GM18870 (cell line): ENCODE measurements around the gene PTPRU.
"Not testable (repeated sequence)": the region's sequence is repeated elsewhere in the genome, so short reads cannot be mapped to it uniquely, and the experiment has no call there.

ENCODE experiments used
- ATAC-seq: cut with Tn5 transposase; IDR thresholded peaks from one replicate; pipeline ENCODE4 v1.9.1; 2021; ENCODE audit warnings: moderate library complexity; ENCODE audit not compliant: unreplicated experiment

Gene PTPRU

GRCh38 chr1:29221296-29221695, 15.0 kb upstream of the PTPRU start:
- ATAC-seq, result no peak

GRCh38 chr1:29222260-29222659, 14.1 kb upstream of the PTPRU start:
- ATAC-seq, result not testable (repeated sequence)

- ATAC-seq, result no peak
Observed at GRCh38 chr1:29222686-29223085, 13.6 kb upstream of the PTPRU start.

DNA sequence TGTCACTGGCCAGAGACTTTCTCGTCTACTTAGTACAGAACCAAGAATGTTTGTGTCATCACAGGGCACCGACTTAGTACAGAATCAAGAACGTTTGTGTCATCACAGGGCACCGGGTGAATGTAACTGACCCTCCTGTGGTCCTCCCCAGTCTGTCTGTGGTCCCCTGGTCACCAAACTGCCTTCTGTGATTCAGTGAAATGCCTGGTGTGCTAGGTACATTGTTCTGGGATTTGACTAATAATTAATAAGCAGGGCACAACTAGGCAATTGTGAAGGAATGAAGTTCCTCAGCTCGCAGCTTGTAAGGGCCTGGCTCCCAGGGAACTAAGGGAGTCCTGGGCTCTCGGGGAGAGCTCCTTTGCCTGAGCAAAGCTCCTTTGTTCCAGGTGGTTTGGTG, 12.8 kb upstream of the PTPRU start:
- no peak for ATAC-seq

GRCh38 chr1:29224356-29224837, 11.9 kb upstream of the PTPRU start:
- ATAC-seq, result no peak

DNA sequence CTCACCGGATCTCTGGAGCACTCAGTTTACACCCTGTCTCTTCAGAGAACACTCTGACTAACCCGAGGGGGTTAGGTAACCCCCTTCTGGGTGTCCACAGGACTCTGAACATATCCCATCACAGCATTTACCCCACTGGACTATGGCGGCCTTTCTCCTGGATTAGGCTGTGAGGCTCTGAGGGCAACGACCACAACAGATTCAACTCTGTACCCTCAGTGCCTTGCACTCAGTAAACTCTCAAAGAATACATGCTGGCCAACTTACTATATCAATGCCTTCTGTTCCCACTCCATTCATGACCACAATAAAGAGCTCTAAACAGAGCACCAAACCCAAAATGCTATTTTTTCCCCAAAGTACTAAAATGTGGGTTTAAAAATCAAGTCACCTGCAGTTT, 11.0 kb upstream of the PTPRU start:
- ATAC-seq, result no peak

DNA sequence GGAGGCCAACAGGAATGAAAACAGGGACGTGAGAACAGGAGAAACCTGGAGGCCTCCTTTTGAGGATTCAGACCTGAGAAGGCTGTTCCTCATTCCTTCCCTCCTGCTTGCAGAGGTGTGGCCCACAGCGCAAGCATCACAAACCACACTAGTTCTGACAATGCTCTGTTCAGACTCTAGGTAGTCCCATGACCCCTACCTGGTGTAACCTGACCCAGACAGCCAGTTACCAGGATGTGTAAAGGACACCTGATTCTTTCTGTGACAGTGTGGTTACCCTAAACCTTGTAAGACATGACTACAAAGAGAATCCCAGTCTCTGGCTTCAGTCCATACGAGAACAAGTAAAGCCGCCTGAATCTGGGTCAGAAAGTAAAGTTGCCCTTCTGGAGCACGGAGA, 8.8 kb upstream of the PTPRU start:
- no peak for ATAC-seq

DNA sequence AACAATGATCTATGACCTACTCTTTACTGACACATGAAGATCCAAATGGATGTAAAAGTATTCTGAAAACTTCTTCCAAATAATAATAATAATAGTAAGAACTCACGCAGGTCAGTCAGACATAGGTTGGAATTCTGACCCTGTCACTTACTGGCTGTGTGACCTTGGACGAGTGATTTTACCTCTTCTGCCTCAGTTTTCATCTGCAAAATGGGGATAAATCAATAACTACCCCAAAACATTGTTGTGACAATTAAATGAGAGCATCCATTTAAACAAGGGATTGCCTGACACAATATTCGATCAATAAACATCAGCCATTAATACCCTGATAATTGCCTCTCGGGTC, 6.1 kb upstream of the PTPRU start:
- ATAC-seq, result no peak

DNA sequence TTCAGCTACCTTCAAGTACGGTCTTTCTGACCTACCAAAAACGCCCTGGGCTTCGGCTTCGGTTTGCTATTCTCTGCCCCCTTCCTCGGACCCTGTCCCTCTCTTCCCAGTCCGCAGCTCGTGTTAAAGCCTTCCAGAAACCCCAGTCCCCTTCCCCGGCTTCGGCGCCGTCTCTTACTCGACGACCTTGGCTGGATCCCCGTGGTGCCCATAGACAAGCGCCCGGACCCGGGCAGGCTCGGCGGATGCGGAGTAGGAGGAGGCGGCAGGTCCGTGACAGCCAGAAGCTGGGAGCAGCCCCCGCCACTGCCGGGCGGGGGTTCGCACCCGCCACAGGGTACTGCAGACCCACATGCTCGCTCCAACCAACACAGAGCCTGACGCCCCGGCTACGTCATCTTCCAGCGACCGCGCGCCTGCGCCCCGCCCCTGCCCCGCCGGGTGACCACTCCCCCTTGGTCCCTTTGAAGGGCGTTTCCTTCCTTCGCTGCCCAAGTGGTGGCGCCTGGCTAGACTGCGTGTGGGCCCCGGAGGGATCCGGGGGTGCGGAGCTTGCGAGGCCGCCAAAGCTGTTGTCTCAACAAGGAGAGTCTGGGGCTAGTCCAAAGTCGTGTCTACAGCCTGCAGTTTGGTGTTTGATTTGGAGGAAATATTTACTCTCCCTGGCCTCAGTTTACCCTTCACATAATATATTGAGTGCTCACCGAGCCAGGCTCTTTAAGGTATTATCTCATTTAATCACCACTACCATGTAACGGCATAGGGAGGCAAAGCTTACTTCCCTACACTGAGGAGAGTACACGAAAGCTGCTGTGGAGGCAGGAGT, 5.6 kb upstream of the PTPRU start, which contains the start of gene MECR:
Gene MECR (minus strand): TSS at position 382 of the 826 bp plus-strand sequence. CDS start 28 bp downstream, at position 354.
- no peak for ATAC-seq

GRCh38 chr1:29232387-29232786, 3.9 kb upstream of the PTPRU start:
- no peak for ATAC-seq

GRCh38 chr1:29233693-29234092, 2.6 kb upstream of the PTPRU start:
- no peak for ATAC-seq

GRCh38 chr1:29234471-29234870, 1.9 kb upstream of the PTPRU start:
- ATAC-seq, result no peak

- not testable (repeated sequence) for ATAC-seq
Observed at GRCh38 chr1:29234881-29235280, 1.4 kb upstream of the PTPRU start.

DNA sequence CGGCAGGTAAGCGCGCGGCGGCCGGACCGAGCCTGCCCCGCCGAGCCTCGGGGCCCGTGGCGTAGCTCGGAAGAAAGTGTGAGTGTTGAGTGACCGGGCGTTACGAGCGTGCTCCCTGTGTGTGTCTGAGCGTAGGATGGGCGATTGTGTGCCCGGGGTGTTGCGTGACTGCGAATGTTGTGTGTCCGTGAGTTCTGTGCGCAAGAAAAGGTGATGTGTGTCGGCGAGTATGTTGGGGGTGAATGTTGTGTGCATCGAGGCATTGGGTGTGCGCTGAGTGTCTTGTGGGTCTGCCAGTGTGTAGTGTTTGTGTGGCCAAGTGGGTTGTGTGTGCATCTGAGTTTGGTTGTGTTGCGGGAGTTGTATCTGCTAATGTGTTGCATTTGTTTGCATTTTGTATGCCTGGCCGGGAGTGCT, 398 bp downstream of the PTPRU start:
- ATAC-seq, result no peak

DNA sequence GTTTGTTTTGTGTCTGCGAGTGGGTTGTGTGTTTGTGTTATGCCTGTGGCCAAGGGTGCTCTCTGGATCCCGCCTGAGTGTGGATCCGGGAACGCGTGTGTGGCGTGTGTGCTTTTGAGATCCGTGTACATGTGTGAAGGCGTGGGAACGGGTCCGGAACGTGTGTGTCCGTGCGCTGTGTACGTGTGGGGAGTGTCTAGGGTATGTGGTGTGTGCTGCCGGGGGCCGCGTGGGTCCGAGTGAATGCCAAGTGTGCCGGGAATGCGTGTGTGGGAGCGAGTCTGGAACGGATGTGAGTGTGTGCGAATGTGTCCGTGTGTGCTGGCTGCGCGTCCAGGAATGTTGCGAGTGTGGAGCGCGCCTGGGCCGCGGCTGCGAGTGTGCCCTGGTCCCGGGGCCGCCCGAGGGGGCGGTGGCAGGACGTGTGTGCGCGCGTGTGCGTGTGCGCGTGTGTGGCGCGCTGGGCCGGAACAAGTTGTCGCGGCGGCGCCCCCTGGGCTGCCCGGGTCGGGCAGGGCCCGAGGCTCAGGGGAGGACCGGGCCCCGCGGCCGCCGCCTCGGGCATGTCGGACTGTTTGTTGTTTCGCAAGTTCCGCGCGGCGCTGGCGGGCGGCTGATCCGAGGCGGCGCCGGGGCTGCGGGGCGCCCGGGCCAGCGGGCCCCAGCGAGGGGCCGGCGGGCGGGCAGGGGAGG, 953 bp downstream of the PTPRU start:
- ATAC-seq, result no peak

- no peak for ATAC-seq
Observed at GRCh38 chr1:29237852-29238619, 1.7 kb downstream of the PTPRU start.

DNA sequence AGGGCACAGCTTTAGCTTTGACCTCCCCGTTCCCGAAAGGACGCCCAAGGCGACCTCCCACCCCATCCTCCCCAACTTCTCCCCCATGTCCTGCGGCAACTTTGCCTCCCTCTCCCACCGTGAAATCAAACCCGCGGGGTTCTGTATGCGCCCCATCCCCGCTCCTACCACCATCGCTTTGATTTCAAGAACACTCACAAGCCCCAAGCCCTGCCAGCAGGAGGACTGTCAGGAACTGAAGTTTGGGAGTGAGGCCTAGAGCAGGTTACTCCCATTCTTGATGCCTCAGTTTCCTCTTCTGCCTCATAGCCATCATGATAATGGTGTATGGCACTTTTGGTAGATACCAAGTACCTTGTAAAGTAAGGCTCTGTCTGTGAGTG, 2.3 kb downstream of the PTPRU start:
- ATAC-seq, result no peak

DNA sequence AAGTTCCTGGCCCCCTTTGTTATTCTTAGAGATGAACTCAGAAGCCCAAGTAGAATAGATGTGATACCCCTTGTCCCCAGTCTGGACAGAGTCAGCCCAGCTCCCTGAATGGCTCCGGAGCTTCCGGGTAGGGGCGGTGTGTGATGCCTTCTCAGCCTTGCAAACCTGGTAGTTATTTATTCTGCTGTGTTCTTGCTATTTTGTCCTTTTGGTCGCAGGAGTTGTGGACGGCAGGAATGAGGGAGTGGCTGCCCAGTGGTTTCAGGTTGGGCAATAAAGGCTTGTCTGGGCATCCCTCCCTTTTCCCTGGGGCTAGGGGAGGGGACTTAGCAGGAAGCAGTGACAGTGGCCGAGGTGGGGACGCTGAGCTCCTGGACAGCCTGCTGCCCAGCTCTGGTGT, 2.8 kb downstream of the PTPRU start:
- no peak for ATAC-seq

DNA sequence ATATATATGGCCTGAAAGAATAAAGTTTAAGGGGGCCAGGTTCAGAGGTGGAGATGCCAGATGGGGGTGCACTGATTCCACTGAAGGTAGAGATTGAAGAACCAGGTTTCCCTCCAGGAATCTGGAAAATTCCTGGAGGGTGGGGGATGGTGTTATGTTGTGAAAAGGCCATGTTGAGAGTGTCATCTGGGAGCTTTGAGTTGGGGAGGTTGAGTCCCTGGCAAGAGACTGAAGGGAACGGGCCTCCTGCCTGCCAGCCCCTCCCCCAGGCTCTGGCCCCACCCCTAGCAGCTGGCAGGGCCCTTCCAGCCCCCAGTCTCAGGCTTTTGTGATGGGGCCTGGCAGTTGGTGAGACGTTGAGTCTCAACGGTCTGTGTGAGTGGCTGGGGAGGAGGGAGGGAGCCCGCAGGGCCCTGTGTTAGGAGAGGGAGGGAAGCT, 4.1 kb downstream of the PTPRU start:
- no peak for ATAC-seq

GRCh38 chr1:29240986-29241385, 4.7 kb downstream of the PTPRU start:
- ATAC-seq, result no peak
